SHP77 (cell line): Measurements from ENCODE around the gene S100A4.
A peak's percentile ranks its signal among the peaks of the same experiment; 100 is the strongest.

Experiments used
- DNase-seq, 2 experiments: peaks; one replicate each; lab custom pipeline; 2025; lab: John Stamatoyannopoulos, UW

S100A4 gene

DNA sequence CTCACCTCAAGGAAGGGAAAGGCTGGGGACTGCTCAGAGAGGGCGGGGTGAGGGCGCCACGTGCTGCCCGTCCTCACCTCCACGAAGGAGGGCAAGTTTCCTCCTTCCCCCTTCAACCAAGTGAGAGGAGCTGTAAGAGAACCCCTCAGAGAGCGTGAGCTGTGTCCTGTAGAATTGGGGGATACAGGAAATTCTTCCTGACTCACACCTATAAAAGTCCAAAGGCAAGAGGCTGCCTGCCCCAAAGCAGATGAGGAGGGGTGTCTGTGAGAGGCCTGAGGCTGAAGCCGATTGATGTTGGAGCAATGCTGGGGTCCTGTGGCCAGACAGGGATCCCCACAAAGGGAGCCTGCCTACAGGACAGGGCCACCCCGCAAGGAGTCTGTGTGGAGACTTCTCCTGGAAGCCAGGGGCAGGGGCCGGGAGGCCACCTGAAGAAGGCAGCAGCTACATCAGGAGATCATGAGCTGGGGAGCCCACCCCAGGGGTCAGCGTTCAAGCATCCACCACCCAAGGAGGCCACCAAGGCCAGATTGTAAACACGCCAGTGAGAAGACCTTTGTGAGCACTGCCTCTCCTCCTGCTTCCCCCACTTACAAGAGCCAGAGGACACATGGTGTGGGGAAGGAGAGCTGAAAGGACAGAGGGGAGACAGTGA, 37.6 kb downstream of the S100A4 start:
- no peak for DNase-seq

DNA sequence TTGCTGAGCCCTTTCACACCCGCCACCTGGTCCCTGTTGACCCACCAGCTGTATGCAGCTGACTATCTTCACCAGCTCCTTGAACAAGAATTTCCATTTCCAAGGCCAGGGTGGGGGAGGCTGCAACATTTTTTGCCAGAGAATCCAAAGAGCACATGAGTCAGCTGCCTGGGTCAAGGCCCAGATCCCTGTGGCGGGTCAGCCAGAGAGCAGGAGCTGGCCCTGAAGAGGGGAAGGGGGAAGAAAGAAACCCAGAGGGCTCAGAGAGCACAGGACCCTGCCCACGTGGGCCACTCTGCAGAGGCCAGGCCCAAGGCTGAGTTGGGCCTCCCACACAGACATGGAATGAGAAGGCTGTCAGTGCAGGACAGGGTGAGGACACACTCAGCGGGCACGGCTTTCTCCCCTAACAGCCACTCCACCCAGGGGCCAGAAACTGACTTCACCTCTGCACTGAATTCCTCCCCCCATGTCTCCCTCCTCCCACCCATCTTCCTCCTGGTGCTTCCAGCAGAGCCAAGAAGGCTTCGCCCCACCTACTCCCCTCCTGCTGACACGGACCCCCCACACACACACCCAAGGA, 38.7 kb downstream of the S100A4 start:
- DNase-seq = no peak

DNA sequence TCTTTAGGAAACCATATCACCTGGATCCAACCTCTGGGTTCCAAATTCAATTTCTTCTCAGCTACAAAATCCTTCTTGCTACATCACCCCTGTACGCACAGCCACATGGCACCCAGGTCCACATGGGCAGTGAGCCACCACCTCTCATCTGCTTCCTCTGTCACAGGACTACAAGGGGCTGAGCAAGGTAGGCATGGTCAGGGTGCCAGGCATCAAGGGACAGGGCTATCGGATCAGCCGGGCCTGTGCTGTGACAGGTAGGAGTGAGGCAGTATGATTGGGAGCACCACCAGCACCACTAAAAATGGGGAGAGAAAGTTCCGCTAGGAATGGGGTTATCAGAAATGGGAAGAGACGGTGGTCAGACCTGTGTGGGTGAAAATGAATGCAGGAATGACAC, 39.2 kb downstream of the S100A4 start:
- no peak for DNase-seq

DNA sequence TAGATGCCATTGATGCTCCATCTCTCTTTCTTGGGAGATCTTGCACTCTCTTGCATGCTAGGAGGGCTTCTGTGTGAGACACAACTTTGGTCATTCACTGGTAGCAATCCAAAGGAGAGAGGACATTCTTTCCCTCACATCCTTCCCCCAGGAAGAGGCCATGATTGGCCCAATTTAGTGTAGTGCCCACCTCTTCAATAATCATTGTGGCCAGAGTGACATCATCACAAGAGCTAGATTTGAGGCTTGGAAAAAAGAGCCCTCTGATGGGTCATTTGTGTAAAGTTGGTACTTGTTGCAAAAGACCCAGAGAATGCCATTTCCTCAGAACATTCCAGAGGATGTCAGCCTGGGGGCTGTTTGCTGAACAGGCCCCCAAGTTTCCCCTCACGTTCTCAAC, 40.0 kb downstream of the S100A4 start:
- DNase-seq = no peak

DNA sequence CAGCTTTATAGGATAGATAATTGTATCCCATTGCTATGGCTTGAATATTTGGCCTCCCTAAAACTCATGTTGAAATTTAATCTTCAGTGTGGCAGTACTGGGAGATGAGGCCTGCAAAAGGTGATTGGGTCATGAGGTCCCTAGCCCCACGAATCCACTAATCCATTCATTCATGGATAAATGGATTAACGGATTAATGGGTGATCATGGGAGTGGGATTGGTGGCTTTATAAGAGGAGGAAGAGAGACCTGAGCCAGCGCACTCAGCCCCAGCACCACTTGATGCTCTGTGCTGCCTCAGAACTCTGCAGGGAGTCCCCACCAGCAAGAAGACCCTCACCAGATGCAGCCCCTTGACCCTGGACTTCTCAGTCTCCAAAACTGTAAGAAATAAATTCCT, 41.8 kb downstream of the S100A4 start:
- no peak for DNase-seq

DNA sequence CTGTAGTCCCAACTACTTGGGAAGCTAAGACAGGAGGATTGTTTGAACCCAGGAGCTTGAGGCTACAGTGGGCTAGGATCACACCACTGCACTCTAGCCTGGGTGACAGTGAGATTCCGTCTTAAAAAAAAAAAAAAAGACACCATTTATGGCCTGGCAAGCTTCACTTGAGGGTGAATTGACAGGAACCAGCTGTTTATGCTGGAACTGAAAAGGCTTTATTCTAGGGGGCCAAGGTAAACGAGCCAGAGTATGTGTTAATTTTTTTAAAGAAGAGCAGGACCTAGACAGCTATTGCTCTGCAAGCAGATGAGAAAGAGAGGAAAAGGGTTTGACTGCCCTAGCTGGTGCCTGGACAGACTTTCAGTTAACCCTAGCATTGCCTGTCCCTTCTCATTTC, 46.9 kb downstream of the S100A4 start:
- DNase-seq = no peak

DNA sequence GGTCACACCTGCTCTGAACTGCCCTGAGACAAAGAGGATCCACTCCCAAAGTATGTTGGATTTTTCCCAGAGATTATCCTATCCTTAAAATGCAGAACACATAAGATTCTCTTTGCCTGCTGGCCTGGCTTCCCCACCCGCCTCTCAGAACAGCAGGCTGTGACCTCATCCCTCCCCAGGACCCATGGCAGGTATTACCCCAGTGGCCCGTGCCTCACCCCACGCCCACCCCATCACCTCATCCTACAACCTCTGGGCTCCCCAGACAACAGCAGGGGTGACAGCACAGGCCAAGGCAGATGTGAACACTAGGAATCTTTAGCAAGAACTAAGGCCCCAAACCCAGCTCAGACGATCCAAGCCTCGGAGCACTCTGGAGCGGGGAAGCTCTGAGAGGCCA, 50.1 kb downstream of the S100A4 start:
- DNase-seq = no peak

DNA sequence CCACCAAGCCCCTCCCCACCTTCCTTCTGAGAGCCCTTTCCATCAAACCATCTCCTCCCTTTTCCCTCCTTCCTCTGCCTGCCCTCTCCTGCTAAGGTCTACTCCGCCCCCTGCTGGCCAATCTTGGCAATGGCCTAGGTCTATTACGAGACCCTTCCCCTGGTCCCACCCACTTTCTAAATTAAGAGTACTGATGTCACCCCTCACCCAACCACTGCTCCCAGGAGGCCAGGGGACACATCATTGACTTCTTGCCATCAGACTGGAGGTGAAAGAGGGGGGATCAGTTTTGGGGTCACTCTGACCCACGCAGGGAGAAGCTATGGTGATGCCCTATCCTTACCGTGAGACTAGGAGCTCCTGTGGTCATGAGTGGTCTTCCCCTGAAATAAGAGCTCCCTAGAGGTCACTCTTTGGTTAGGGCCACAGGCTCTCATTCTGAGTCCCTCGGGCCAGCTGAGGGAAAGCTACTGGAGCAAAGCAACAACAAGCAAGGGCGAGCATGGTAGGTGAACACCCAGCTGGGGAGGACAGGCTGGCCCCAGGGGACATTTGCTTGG, 50.5 kb downstream of the S100A4 start:
- peak; percentile 83 to 87 for DNase-seq
